Activated naive CD8-positive, alpha-beta T cell (primary cell): Measurements from ENCODE around the gene RAD51D.
"Not testable (repeated sequence)": the region's sequence is repeated elsewhere in the genome, so short reads cannot be mapped to it uniquely, and the experiment has no call there.

Experiments used
- H3K27ac Mint-ChIP-seq: one replicate; pipeline ENCODE4 v1.8.0; 2021; ENCODE audit warnings: mixed read lengths
- H3K27me3 Mint-ChIP-seq: one replicate; pipeline ENCODE4 v1.8.0; 2021; ENCODE audit warnings: mixed read lengths
- H3K36me3 Mint-ChIP-seq: one replicate; pipeline ENCODE4 v1.8.0; 2021; ENCODE audit warnings: mixed read lengths
- H3K4me1 Mint-ChIP-seq: one replicate; pipeline ENCODE4 v1.8.0; 2021; ENCODE audit warnings: low read depth, mixed read lengths
- H3K4me3 Mint-ChIP-seq: one replicate; pipeline ENCODE4 v1.8.0; 2021; ENCODE audit warnings: mild to moderate bottlenecking, mixed read lengths
- H3K9me3 Mint-ChIP-seq: one replicate; pipeline ENCODE4 v1.8.0; 2021; ENCODE audit warnings: low read depth, mixed read lengths

RAD51D gene

DNA sequence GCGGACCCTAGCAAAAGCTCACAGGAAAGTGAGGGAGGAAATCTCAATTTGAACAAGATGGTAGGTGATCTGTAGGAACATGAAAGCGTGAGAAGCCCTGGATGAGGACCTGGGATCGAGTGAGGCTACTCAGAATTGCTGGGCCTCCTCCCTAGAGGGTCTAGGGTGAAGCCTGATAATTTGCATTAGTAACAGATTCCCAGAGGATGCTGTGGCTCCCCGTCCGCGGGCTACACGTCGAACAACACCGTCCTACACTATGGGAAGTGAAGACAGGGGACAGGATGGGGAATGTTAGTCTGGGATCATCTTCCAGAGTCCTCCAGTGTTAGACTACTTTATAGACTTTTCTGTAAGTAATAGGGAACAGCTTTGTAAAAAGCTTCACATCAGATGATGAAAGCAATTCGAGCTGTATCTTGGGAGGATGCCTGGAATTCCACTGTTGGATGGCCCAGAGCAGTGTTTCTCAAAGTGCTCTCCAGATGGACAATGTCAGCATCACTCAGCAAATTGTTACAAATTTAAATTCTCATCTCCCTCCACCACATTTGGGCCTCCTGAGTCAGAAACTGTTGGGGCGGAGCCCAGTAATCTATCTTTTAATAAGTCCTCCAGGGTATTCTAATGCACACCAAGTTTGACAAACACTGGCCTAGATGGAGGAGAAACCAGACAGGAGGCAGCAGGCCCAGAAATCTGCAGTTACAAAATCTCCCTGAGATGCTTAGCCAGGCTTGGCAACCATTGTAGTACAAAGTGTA lies 8.3 kb upstream of the RAD51D start:
- Mint-ChIP-seq H3K4me3 (no peak overlapping the region), H3K36me3 (no peaks in the 10 kb centered on the region), H3K27ac (no peak overlapping the region), H3K27me3 (no peaks in the 10 kb centered on the region), H3K4me1 (peaks cover 2% of the 10 kb centered on the region), H3K9me3 (no peaks in the 10 kb centered on the region)

DNA sequence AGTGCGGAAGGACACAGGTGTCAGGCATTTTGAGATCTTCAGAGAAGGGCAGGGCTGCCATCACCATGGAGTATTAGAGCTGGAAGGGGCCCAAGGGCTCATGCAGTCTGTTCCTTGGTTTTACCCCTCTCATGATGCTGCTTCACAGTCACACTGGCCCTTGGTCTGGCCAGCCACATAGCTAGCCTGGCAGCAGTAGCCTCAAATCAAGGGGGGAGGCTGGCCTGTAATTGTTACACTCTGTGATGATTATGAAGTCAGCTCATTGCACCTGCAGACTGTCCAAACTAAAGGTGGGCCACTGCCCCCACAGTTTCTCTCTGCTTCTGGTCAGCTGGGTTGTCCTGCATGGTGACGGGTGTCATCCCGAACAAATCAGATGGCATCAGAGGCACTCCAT lies 1.7 kb upstream of the RAD51D start, which contains the start of gene FNDC8:
Gene FNDC8, plus strand, starts transcription at position 301 of the 400 bp plus-strand sequence. Its CDS starts 79 bp downstream, at position 380.
- H3K27ac Mint-ChIP-seq: no peak within 1 kb of the TSS
- peaks cover 29% of the 10 kb centered on the region for H3K4me1 Mint-ChIP-seq
- H3K9me3 Mint-ChIP-seq: no peaks in the 10 kb centered on the region
- no peaks in the 10 kb centered on the region for H3K36me3 Mint-ChIP-seq
- no peaks in the 10 kb centered on the region for H3K27me3 Mint-ChIP-seq
- H3K4me3 Mint-ChIP-seq: peak within 1 kb of the TSS; percentile 30

DNA sequence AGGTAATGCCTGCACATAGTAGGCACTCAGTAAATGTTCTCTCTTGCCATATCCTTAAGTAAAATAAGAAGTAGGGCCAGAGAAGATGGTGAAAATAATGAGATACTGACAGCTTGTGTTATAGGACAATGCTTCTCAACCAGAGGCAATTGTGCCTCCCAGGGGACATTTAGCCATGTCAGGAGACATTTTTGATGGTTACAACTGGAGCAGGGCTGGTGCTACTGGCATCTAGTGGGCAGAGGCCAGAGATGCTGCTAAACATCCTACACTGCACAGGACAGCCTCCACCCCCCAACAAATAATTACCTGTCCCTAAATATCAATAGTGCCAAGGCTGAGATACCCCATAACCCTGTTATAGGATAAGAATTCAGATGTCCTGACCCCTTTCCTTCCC lies 1.7 kb downstream of the RAD51D start:
- peaks cover 2% of the 10 kb centered on the region for H3K36me3 Mint-ChIP-seq
- peak overlapping the region; percentile 72 for H3K27ac Mint-ChIP-seq
- H3K4me3 Mint-ChIP-seq: peak overlapping the region; percentile 89
- no peaks in the 10 kb centered on the region for H3K27me3 Mint-ChIP-seq
- H3K9me3 Mint-ChIP-seq: no peaks in the 10 kb centered on the region
- H3K4me1 Mint-ChIP-seq: peaks cover 41% of the 10 kb centered on the region

DNA sequence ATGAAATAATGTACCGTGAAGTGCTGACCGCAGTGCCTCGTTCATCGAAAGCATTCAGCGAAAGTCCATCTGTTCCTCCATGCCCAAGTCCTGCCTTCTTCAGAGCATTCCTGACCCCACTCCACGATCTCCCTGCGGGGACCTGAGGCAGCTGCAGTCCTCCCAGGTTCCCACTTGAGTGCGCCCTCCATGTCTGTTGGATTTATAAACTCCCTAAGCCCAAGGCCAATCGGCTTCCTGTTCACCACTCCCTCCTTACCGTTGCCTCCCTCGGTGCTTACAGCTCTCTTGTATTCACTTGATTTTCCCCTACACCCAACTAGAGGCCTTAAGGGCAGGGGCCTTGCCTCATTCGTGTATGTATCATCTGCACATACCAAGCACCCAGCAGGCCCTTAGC lies 2.8 kb downstream of the RAD51D start:
- Mint-ChIP-seq H3K36me3 (peaks cover 2% of the 10 kb centered on the region), H3K9me3 (no peaks in the 10 kb centered on the region), H3K4me3 (peak overlapping the region; percentile 42), H3K27ac (peak overlapping the region; percentile 66), H3K4me1 (peaks cover 41% of the 10 kb centered on the region), H3K27me3 (no peaks in the 10 kb centered on the region)

DNA sequence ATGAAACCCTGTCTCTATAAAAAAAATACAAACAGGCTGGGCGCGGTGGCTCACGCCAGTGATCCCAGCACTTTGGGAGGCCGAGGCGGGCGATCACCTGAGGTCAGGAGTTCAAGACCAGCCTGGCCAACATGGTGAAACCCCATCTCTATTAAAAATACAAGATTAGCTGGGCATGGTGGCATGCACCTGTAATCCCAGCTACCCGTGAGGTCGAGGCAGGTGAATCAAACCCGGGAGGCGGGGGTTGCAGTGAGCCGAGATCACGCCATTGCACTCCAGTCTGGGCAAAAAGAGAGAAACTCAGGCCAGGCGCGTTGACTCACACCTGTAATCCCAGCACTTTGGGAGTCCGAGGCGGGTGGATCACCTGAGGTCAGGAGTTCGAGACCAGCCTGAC lies 8.9 kb downstream of the RAD51D start:
- not testable (repeated sequence) for H3K4me3 Mint-ChIP-seq, H3K36me3 Mint-ChIP-seq, H3K9me3 Mint-ChIP-seq

DNA sequence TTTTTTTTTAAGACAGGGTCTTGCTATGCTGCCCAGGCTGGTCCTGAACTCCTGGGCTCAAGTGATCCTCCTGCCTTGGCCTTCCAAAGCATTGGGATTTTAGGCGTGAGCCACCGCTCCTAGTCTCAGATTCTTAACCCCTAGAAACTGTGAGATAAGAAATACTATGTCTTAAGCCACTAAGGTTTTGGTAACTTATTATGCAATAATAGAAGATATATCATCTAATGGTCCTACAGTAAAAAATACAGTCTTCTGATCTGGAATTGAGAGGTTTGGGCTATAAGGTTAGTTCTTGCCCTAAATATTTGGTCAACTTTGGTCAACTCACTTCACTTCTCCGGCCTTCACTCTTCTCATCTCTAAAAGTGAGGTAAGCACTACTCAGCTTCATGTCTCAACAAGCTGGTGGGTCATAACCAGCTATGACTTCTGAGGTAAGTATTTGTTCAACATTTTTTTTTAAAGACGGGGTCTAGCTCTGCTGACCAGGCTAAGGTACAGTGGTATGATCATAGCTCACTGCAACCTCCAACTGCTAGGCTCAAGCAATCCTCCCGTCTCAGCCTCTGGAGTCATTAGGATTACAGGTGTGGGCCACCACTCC lies 14.7 kb downstream of the RAD51D start:
- Mint-ChIP-seq H3K36me3 (peaks cover 17% of the 10 kb centered on the region), H3K27me3 (no peaks in the 10 kb centered on the region), H3K4me1 (no peaks in the 10 kb centered on the region), H3K4me3 (no peak overlapping the region), H3K27ac (no peak overlapping the region), H3K9me3 (no peaks in the 10 kb centered on the region)

More for the DNA sequence above, 8.9 kb downstream of the RAD51D start:
- H3K27ac Mint-ChIP-seq, H3K4me1 Mint-ChIP-seq, H3K27me3 Mint-ChIP-seq: not testable (repeated sequence)

DNA sequence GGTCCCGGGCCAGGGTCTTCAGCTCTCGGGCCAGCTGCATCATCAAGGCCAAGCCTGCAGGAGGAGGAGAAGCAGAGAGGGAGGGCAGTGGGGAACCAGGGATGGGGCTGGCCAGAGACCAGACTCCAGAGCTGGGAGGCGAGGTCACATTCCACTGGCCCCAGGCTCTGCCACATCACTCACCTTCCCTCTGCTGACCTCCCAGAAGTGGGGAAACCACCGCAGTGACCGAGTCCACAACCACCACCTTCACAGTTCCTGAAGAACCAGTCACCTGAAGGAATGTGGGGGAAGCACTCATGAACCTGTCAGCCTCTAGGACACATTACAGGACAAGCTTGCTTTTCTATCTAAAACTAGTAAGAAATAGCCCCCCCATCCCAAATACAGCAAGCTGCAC lies 16.4 kb downstream of the RAD51D start:
- no peak overlapping the region for H3K27ac Mint-ChIP-seq
- H3K4me1 Mint-ChIP-seq: no peaks in the 10 kb centered on the region
- H3K27me3 Mint-ChIP-seq: no peaks in the 10 kb centered on the region
- H3K4me3 Mint-ChIP-seq: no peak overlapping the region
- no peaks in the 10 kb centered on the region for H3K9me3 Mint-ChIP-seq
- peaks cover 20% of the 10 kb centered on the region for H3K36me3 Mint-ChIP-seq

DNA sequence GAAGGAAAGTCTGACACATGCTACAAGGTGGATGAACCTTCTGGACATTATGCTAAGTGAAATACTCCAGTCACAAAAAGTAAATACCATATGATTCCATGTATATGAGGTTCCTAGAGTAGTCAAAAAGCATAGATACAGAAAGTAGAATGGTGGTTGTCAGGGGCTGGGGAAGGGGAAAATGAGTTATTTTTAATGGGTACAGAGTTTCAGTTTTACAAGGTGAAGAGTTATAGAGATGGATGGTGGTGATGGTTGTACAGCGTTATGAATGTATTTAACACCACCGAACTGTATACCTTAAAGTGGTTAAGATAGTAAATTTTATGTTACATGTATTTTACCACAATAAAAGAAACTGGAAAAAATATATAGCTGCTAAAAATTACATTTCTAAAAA lies 17.9 kb downstream of the RAD51D start:
- Mint-ChIP-seq H3K36me3 (peaks cover 18% of the 10 kb centered on the region), H3K27me3 (no peaks in the 10 kb centered on the region), H3K27ac (peak overlapping the region; percentile 16), H3K4me1 (no peaks in the 10 kb centered on the region), H3K9me3 (no peaks in the 10 kb centered on the region), H3K4me3 (no peak overlapping the region)

DNA sequence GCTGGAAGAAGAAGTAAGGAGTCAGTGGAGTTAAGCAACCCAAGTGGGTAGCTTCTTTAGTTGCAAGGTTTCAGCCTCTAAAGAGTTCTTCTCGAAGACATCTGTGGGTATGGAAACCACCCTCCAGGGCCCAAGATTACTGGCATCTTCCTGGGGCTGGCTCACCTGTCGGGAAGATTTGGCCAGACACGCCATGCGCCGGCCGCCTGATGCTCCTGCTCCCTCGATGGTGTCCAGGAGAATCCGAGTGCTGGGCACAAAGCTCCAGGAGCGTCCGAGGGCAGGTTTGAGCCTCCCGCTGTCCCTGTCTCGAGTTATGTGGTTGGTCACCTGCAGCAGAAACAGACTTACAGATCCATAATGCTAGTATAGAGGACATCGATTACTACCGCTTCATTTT lies 18.6 kb downstream of the RAD51D start:
- Mint-ChIP-seq H3K27me3 (no peaks in the 10 kb centered on the region), H3K36me3 (peaks cover 14% of the 10 kb centered on the region), H3K4me3 (no peak overlapping the region), H3K27ac (no peak overlapping the region), H3K4me1 (peaks cover 2% of the 10 kb centered on the region), H3K9me3 (no peaks in the 10 kb centered on the region)

DNA sequence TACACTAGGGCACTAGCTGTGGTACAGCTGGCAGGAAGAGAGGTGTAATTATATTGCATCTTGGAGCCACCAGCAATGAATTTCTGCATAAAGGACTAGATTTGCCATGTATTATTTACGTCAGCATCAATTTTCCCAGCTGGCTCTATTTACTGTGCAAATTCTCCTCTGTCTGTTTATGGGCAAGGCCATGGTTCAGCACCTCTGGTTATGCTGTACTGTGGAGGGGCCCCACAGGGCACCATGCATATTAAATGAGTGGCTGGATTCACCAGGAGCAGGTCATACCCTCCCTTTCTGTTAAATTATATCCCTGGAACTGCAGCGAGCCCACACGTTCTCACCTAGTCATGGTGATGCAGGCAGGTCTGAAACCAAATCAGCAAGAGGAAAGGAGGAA lies 19.8 kb downstream of the RAD51D start:
- peaks cover 6% of the 10 kb centered on the region for H3K36me3 Mint-ChIP-seq
- H3K9me3 Mint-ChIP-seq: no peaks in the 10 kb centered on the region
- no peaks in the 10 kb centered on the region for H3K27me3 Mint-ChIP-seq
- H3K4me3 Mint-ChIP-seq: no peak overlapping the region
- peaks cover 2% of the 10 kb centered on the region for H3K4me1 Mint-ChIP-seq
- no peak overlapping the region for H3K27ac Mint-ChIP-seq

DNA sequence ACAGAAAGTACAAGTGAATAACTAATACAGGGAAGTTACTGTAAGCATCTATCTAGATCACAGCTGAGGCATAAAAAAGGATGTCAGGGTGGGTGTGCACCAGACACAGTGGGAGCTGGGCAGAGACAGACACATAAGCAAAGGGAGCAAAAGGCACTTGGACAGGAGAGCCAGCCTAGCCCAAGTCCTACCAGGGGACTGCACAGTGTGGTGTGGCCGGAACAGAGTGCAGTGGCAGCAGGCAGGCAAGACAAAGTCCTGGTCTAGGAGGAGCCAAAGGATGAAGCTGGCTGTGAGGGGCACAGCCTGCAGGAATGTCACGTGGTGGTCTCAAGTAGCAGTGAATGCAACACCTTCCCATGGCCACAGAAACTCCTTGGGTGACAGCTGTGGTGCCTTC lies 21.9 kb downstream of the RAD51D start:
- H3K4me1 Mint-ChIP-seq: peaks cover 2% of the 10 kb centered on the region
- no peak overlapping the region for H3K27ac Mint-ChIP-seq
- no peak overlapping the region for H3K4me3 Mint-ChIP-seq
- no peaks in the 10 kb centered on the region for H3K27me3 Mint-ChIP-seq
- peaks cover 7% of the 10 kb centered on the region for H3K36me3 Mint-ChIP-seq
- no peaks in the 10 kb centered on the region for H3K9me3 Mint-ChIP-seq

DNA sequence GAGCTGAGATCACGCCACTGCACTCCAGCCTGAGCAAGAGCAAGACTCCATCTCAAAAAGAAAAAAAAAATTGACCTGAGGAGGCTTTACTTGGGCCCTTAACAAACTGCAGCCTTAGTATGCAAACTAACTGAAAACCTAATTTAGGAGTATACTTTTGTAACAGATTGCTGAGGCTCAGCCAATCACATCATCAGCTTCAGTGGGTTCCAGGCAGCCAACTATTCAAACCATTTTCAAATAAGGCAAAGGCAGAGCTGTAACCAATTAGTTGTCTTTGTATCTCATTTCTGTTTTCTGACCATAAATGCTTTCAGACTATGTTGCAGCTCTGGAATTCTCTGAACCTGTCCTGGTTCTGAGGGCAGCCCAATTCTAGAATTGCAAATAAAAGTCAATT lies 23.9 kb downstream of the RAD51D start:
- Mint-ChIP-seq H3K27me3 (no peaks in the 10 kb centered on the region), H3K36me3 (peaks cover 7% of the 10 kb centered on the region), H3K27ac (no peak overlapping the region), H3K9me3 (no peaks in the 10 kb centered on the region), H3K4me1 (peaks cover 5% of the 10 kb centered on the region), H3K4me3 (no peak overlapping the region)

DNA sequence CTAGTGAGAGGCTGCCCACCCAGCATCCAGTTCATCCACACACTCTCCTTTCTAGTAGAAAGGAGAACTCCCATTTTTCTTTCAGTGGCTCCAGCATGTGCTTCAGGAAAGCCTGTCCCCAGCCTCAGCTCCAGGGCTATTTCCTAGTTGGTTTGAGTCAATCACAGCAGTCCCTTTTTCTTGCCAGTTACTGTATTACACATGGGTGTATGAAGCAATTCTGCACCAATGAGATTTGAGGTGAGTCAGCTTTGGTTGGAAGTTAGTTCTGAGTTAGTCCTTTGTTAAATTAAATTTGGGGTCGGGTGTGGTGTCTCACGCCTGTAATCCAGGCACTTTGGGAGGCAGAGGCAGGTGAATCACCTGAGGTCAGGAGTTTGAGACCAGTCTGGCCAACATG lies 24.8 kb downstream of the RAD51D start:
- Mint-ChIP-seq H3K27ac (no peak overlapping the region), H3K36me3 (peaks cover 5% of the 10 kb centered on the region), H3K9me3 (no peaks in the 10 kb centered on the region), H3K4me3 (no peak overlapping the region), H3K27me3 (no peaks in the 10 kb centered on the region), H3K4me1 (peaks cover 12% of the 10 kb centered on the region)

DNA sequence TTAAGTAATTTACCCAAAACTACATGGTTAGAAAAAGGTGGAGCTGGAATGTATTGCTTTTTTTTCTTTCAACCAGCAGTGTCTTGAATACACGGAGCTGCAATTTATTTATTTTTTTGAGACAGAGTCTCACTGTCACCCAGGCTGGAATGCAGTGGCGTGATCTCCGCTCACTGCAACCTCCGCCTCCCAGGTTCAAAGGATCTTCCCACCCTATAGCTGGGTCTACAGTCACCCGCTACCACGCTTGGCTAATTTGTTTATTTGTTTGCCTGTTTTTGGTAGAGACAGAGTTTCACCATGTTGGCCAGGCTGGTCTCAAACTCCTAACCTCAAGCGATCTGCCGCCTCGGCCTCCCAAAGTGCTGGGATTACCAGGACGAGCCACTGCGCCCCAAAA lies 29.0 kb downstream of the RAD51D start:
- H3K27me3 Mint-ChIP-seq, H3K36me3 Mint-ChIP-seq, H3K4me3 Mint-ChIP-seq, H3K9me3 Mint-ChIP-seq: not testable (repeated sequence)
- peak overlapping the region; percentile 41 for H3K27ac Mint-ChIP-seq
- H3K4me1 Mint-ChIP-seq: peaks cover 41% of the 10 kb centered on the region

DNA sequence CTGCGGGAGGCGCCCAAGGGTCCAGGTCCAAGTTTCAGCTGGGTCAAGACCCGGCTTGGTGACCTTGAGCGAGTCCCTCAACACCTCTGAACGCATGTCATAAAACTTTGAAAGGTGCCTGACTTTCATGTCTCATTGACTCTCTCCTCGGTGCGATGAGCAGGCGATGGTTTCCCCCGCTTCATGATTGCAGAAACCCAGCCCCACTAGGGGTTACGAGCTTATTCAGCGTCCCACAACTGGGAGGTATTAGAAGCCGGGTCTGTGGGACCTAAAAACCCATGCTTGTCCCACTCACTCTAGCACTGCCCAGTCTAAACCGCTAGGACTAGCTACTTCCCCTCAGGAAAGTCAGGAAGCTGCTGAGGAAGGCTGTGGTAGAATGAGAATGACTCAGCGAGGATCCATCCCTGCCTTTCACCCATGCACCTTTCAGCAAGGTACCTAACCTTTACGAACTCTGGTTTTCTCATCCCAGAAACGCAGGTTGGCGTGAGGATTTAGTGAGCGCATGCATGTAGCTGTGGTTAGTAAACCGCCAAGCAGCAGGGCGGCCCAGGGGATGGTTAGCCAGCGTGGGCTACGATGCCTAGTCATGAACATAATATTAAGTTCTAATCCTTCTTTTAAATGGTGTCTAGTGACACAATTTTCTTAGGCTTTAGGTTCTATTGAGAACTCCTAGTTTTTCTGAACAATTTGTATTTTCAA lies 29.9 kb downstream of the RAD51D start:
- Mint-ChIP-seq H3K4me3 (peak overlapping the region; percentile 89), H3K4me1 (peaks cover 49% of the 10 kb centered on the region), H3K27ac (peak overlapping the region; percentile 96)

More for the DNA sequence above, 29.9 kb downstream of the RAD51D start:
- no peaks in the 10 kb centered on the region for H3K9me3 Mint-ChIP-seq
- no peaks in the 10 kb centered on the region for H3K36me3 Mint-ChIP-seq
- H3K27me3 Mint-ChIP-seq: no peaks in the 10 kb centered on the region
